Measurements from ENCODE around the gene RFPL3. TPM values are rescaled to one million over a fixed set of nuclear protein-coding genes. Genes with fewer than 3 reads are reported as not detected.
"Not testable (repeated sequence)": the region's sequence is repeated elsewhere in the genome, so short reads cannot be mapped to it uniquely, and the experiment has no call there.

Gene RFPL3
- total RNA-seq: not detected in 2 replicates
- not detected in 2 replicates for polyA plus RNA-seq
- polyA plus RNA-seq (2011; cell fraction: cytosol; rRNA removed): not detected in 2 replicates
- not detected in 2 replicates for polyA plus RNA-seq (2011; cell fraction: nucleus; rRNA removed)
- not detected in 2 replicates for polyA plus RNA-seq (2012)
- polyA minus RNA-seq: not detected in 2 replicates
- polyA minus RNA-seq (2011; cell fraction: cytosol; rRNA and poly(A)+ RNA removed): not detected
- not detected in 2 replicates for polyA minus RNA-seq (2011; cell fraction: nucleus; rRNA and poly(A)+ RNA removed)
- not detected for Bru-seq, nascent RNA
- not detected for BruChase-seq, experiment 1, labeled RNA remaining after a 6-hour chase
- not detected for BruChase-seq, experiment 2, labeled RNA remaining after a 2-hour chase
- long read RNA-seq: 0 reads

GRCh38 chr22:32357567-32357966 lies at the start of gene RFPL3:
Gene RFPL3 (plus strand): TSS chr22:32357867. CDS start chr22:32358072, 205 bp downstream.
- H4K20me1 ChIP-seq (replicated peaks; ENCODE audit: control insufficient read depth, extremely low read depth, insufficient read depth, low read length); H3K27me3 ChIP-seq (ENCODE audit: control insufficient read depth in 2 of 2, insufficient read depth in 2 of 2, low read length in 2 of 2); H3K4me1 ChIP-seq (ENCODE audit: control insufficient read depth, extremely low read depth, insufficient read depth, low read length); CTCF ChIA-PET; H3K4me3 ChIP-seq (replicated peaks in 1 of 3; ENCODE audit: insufficient read depth in 1 of 3, low read depth in 1 of 3, low read length in 3 of 3); BruUV-seq (replicated peaks); intact Hi-C loops (cut with micrococcal nuclease); H3K9me1 ChIP-seq (replicated peaks; ENCODE audit: control insufficient read depth, extremely low read depth, insufficient read depth, low read length); POLR2A ChIA-PET; H2AFZ ChIP-seq (ENCODE audit: low read depth, low read length); H3K27ac ChIP-seq (ENCODE audit: insufficient read depth, low read depth, low read length); FAIRE-seq; H3K9ac ChIP-seq (replicated peaks; ENCODE audit: extremely low read depth, insufficient read depth, low read length); H3K4me2 ChIP-seq (ENCODE audit: insufficient read depth, low read length); H3K9me3 ChIP-seq (replicated peaks; ENCODE audit: control insufficient read depth, insufficient read depth, low read length); dilution Hi-C loops (cut with MboI; ENCODE audit: extremely low pct_ligation_motif_present, low sequenced_read_pairs); DNase-seq (ENCODE audit: low read depth, low spot score); H3K36me3 ChIP-seq (ENCODE audit: control insufficient read depth in 2 of 2, extremely low read depth in 1 of 2, insufficient read depth in 2 of 2, low read length in 2 of 2): not testable (repeated sequence)
- H3K79me2 ChIP-seq (ENCODE audit: control insufficient read depth, insufficient read depth, low read length): peaks cover 18% of the 10 kb centered on the region

DNA sequence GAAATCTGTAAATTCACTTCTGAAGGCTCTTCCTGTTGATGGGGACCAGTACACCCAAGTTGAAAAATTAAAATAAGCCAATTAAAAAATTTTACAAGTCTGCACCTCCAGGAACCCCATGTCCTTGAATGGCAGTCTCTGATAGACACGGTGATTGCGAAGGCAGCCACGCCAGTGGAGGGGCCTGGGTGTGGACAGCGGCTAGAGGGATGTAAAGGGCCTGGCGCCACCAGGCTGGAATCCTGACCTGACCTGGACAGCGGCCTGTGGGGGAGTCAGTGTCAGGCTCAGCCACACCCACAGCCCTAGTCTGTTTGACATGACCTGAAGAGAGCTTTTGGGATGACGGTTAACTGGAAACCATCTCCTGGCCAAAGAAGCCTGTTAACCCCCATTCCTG lies 49.5 kb upstream of the RFPL3 start:
- TF ChIP-seq CTCF (IDR thresholded peaks at IDR 0.05; ENCODE audit: extremely low read depth in 1 of 2, insufficient read depth in 1 of 2, low read depth in 1 of 2, low read length in 2 of 2): no peak
- TF ChIP-seq, protein P1, sequence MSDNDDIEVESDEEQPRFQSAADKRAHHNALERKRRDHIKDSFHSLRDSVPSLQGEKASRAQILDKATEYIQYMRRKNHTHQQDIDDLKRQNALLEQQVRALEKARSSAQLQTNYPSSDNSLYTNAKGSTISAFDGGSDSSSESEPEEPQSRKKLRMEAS (IDR thresholded peaks at IDR 0.05; ENCODE audit: insufficient read depth, insufficient read length): no peak
- no peak for TF ChIP-seq EZH2 (IDR thresholded peaks at IDR 0.05; ENCODE audit: borderline replicate concordance, low read depth, low read length, severe bottlenecking)
- TF ChIP-seq POLR2A (IDR thresholded peaks at IDR 0.05; ENCODE audit: low read depth, low read length): no peak
- TF ChIP-seq POLR2AphosphoS5 (IDR thresholded peaks at IDR 0.05; ENCODE audit: insufficient read depth, low read depth, low read length): no peak
- no peak for TF ChIP-seq FOS (IDR thresholded peaks at IDR 0.05; ENCODE audit: borderline replicate concordance, insufficient read depth, low read length)
- TF ChIP-seq GATA2 (IDR thresholded peaks at IDR 0.05; ENCODE audit: insufficient read depth, insufficient read length, low read depth, low read length): no peak
- TF ChIP-seq MYC (IDR thresholded peaks at IDR 0.05; ENCODE audit: low read depth, low read length): no peak
- TF ChIP-seq JUN (IDR thresholded peaks at IDR 0.05; ENCODE audit: borderline replicate concordance, insufficient read depth, insufficient read length, low read depth): no peak
- Histone ChIP-seq H3K4me1 (ENCODE audit: control insufficient read depth, extremely low read depth, insufficient read depth, low read length) (no peaks in the 10 kb centered on the region), H2AFZ (ENCODE audit: low read depth, low read length) (no peak overlapping the region), H4K20me1 (replicated peaks; ENCODE audit: control insufficient read depth, extremely low read depth, insufficient read depth, low read length) (no peaks in the 10 kb centered on the region), H3K36me3 (ENCODE audit: control insufficient read depth in 2 of 2, extremely low read depth in 1 of 2, insufficient read depth in 2 of 2, low read length in 2 of 2) (peaks cover 0 to 2% of the 10 kb centered on the region in 2 experiments), H3K9me3 (replicated peaks; ENCODE audit: control insufficient read depth, insufficient read depth, low read length) (no peaks in the 10 kb centered on the region), H3K4me3 (replicated peaks in 1 of 3; ENCODE audit: insufficient read depth in 1 of 3, low read depth in 1 of 3, low read length in 3 of 3) (no peak overlapping the region), H3K27me3 (ENCODE audit: control insufficient read depth in 2 of 2, insufficient read depth in 2 of 2, low read length in 2 of 2) (no peaks in the 10 kb centered on the region), H3K9ac (replicated peaks; ENCODE audit: extremely low read depth, insufficient read depth, low read length) (no peak overlapping the region), H3K27ac (ENCODE audit: insufficient read depth, low read depth, low read length) (no peak overlapping the region), H3K4me2 (ENCODE audit: insufficient read depth, low read length) (no peak overlapping the region), H3K9me1 (replicated peaks; ENCODE audit: control insufficient read depth, extremely low read depth, insufficient read depth, low read length) (no peaks in the 10 kb centered on the region), H3K79me2 (ENCODE audit: control insufficient read depth, insufficient read depth, low read length) (no peaks in the 10 kb centered on the region)
- DNase-seq (ENCODE audit: low read depth, low spot score) (no peak), FAIRE-seq (no peak)
- CTCF ChIA-PET: no interaction called here
- dilution Hi-C loops (cut with MboI; ENCODE audit: extremely low pct_ligation_motif_present, low sequenced_read_pairs): no loop called here
- intact Hi-C loops (cut with micrococcal nuclease): no loop called here
- BruUV-seq (replicated peaks): no TSS peak
- POLR2A ChIA-PET: no interaction called here

Measured in endothelial cell of umbilical vein (primary cell).